IMR-90 (cell line): ENCODE data around the gene OAS1. TPM values are rescaled to one million over a fixed set of nuclear protein-coding genes. Genes with fewer than 3 reads are reported as not detected.

Source experiments
- ATAC-seq: fragments of 200-7000 bp; cut with Tn5 transposase; 2 replicates; pipeline ENCODE4 v1.9.1; 2020; ENCODE audit warnings: low read depth, mild to moderate bottlenecking, moderate library complexity
- BruUV-seq: library from RNA; stranded (reverse); fragments of 400-500 nt; replicated peaks from 2 replicates; lab custom pipeline; 2021; lab: Mats Ljungman, UMichigan
- CTCF ChIA-PET: fragments of 300-600 bp; formaldehyde crosslinking; extraction: SDS; loops from one replicate; lab custom pipeline; 2021; ENCODE audit warnings: antibody characterized with exemption; lab: Yijun Ruan, JAX
- POLR2A ChIA-PET: fragments of 300-600 bp; sonication (Branson Sonifier 250); formaldehyde crosslinking; loops from one replicate; lab custom pipeline; 2022; ENCODE audit warnings: antibody characterized with exemption; ENCODE audit not compliant: unreplicated experiment; lab: Charles Lee
- DNase-seq: peaks from one replicate; pipeline ENCODE4 v3.0.0; 2013
- H2AFZ ChIP-seq: replicated peaks from 2 replicates; pipeline ENCODE3; 2013; ENCODE audit warnings: low read length, mild to moderate bottlenecking; ENCODE audit not compliant: poor library complexity
- H2AK5ac ChIP-seq: 2 replicates; pipeline ENCODE4 v1.6.1; 2013; ENCODE audit warnings: low read depth, low read length, inconsistent platforms
- H2AK9ac ChIP-seq: replicated peaks from 2 replicates; pipeline ENCODE3; 2013; ENCODE audit warnings: mild to moderate bottlenecking, low read depth, low read length, moderate library complexity; ENCODE audit not compliant: poor library complexity
- H2BK120ac ChIP-seq: 2 replicates; pipeline ENCODE4 v1.6.1; 2013; ENCODE audit warnings: low read depth, low read length, inconsistent platforms
- H2BK15ac ChIP-seq: 3 replicates; pipeline ENCODE4 v1.6.1; 2013; ENCODE audit warnings: low read depth, low read length, inconsistent platforms
- H2BK20ac ChIP-seq: 2 replicates; pipeline ENCODE4 v1.6.1; 2013; ENCODE audit warnings: low read depth, mild to moderate bottlenecking, inconsistent platforms, low read length, moderate library complexity
- H2BK5ac ChIP-seq: 2 replicates; pipeline ENCODE4 v1.6.1; 2013; ENCODE audit warnings: mild to moderate bottlenecking, low read depth, low read length, inconsistent platforms; ENCODE audit not compliant: poor library complexity, severe bottlenecking
- H3K14ac ChIP-seq: replicated peaks from 2 replicates; pipeline ENCODE4 v1.6.1; 2013; ENCODE audit warnings: low read depth, low read length, inconsistent platforms
- H3K18ac ChIP-seq: 2 replicates; pipeline ENCODE4 v1.6.1; 2013; ENCODE audit warnings: low read depth, low read length, control low read depth
- H3K23ac ChIP-seq: 2 replicates; pipeline ENCODE4 v1.6.1; 2013; ENCODE audit warnings: low read depth, low read length, inconsistent platforms
- H3K27ac ChIP-seq: 2 replicates; pipeline ENCODE4 v1.5.1; 2013; ENCODE audit warnings: mild to moderate bottlenecking, control low read depth, low read length; ENCODE audit not compliant: insufficient read depth
- H3K27me3 ChIP-seq: 2 replicates; pipeline ENCODE4 v1.6.1; 2013; ENCODE audit warnings: low read length; ENCODE audit not compliant: control insufficient read depth, insufficient read depth
- H3K36me3 ChIP-seq: 2 replicates; pipeline ENCODE4 v1.6.1; 2013; ENCODE audit warnings: low read length, mixed read lengths; ENCODE audit not compliant: control insufficient read depth, insufficient read depth
- H3K4ac ChIP-seq: 2 replicates; pipeline ENCODE4 v1.6.1; 2013; ENCODE audit warnings: low read depth, low read length, inconsistent platforms
- H3K4me1 ChIP-seq: 2 replicates; pipeline ENCODE4 v1.6.1; 2013; ENCODE audit warnings: low read length, mixed read lengths; ENCODE audit not compliant: control insufficient read depth, insufficient read depth
- H3K4me2 ChIP-seq: 2 replicates; pipeline ENCODE4 v1.6.1; 2013; ENCODE audit warnings: low read depth, mild to moderate bottlenecking, control low read depth, low read length, moderate library complexity
- H3K4me3 ChIP-seq: 2 replicates; pipeline ENCODE4 v1.5.1; 2013; ENCODE audit warnings: low read depth, mild to moderate bottlenecking, control low read depth, low read length, moderate library complexity; ENCODE audit not compliant: insufficient read depth
- H3K56ac ChIP-seq: 2 replicates; pipeline ENCODE4 v1.6.1; 2013; ENCODE audit warnings: low read length, inconsistent platforms; ENCODE audit not compliant: insufficient read depth; ENCODE audit errors: extremely low read depth
- H3K79me1 ChIP-seq, 2 experiments: 2 replicates each; pipeline ENCODE4 v1.6.1; 2013; ENCODE audit warnings: low read length in 2 of 2, inconsistent platforms in 1 of 2, low read depth in 1 of 2
- H3K9ac ChIP-seq: 2 replicates; pipeline ENCODE4 v1.6.1; 2013; ENCODE audit warnings: low read depth, low read length, control low read depth
- H3K9me1 ChIP-seq: 2 replicates; pipeline ENCODE4 v1.6.1; 2013; ENCODE audit warnings: low read length, inconsistent platforms; ENCODE audit not compliant: insufficient read depth
- H3K9me3 ChIP-seq: 2 replicates; pipeline ENCODE4 v1.6.1; 2013; ENCODE audit warnings: low read length; ENCODE audit not compliant: control insufficient read depth, insufficient read depth
- H4K20me1 ChIP-seq: 2 replicates; pipeline ENCODE4 v1.6.1; 2013; ENCODE audit warnings: low read length, inconsistent platforms; ENCODE audit not compliant: insufficient read depth
- H4K5ac ChIP-seq: 2 replicates; pipeline ENCODE4 v1.6.1; 2013; ENCODE audit warnings: mild to moderate bottlenecking, low read depth, low read length, control low read depth
- H4K8ac ChIP-seq, 2 experiments: 2 replicates each; pipeline ENCODE4 v1.6.1; 2013; ENCODE audit warnings: low read depth in 2 of 2, low read length in 2 of 2, control low read depth in 1 of 2, inconsistent platforms in 1 of 2
- H4K91ac ChIP-seq: 2 replicates; pipeline ENCODE4 v1.6.1; 2013; ENCODE audit warnings: low read depth, low read length, inconsistent platforms; ENCODE audit not compliant: insufficient read depth
- BHLHE40 ChIP-seq: fragments of 150-350 bp; IDR thresholded peaks from 2 replicates; pipeline ENCODE4 v1.6.1; 2016; ENCODE audit warnings: mild to moderate bottlenecking, low read depth, low read length
- CTCF ChIP-seq: conservative IDR thresholded peaks from 2 replicates; pipeline ENCODE4 v1.5.1; 2012; ENCODE audit warnings: mild to moderate bottlenecking, low read depth, low read length, improper control_type of control experiment
- FOS ChIP-seq: fragments of 150-350 bp; IDR thresholded peaks from 2 replicates; pipeline ENCODE4 v1.6.1; 2016; ENCODE audit warnings: low read depth, low read length
- MAFK ChIP-seq: IDR thresholded peaks from 2 replicates; pipeline ENCODE4 v1.6.1; 2012; ENCODE audit warnings: low read depth, low read length, improper control_type of control experiment
- MAZ ChIP-seq: IDR thresholded peaks from 2 replicates; pipeline ENCODE4 v1.6.1; 2012; ENCODE audit warnings: low read depth, mild to moderate bottlenecking, low read length, improper control_type of control experiment, moderate library complexity, borderline replicate concordance
- NFE2L2 ChIP-seq: fragments of 150-350 bp; IDR thresholded peaks from 2 replicates; pipeline ENCODE4 v1.6.1; 2016; ENCODE audit warnings: low read depth, mild to moderate bottlenecking, low read length
- RAD21 ChIP-seq: IDR thresholded peaks from 2 replicates; pipeline ENCODE4 v1.6.1; 2012; ENCODE audit warnings: low read length, improper control_type of control experiment
- WGBS, 2 experiments: methylation state at CpG; one replicate each; pipeline versions ENCODE4 v1.1.5 to v1.1.7; 2013; ENCODE audit warnings: missing lambda C conversion rate in 2 of 2; ENCODE audit not compliant: insufficient read length in 1 of 2; ENCODE audit errors: extremely low coverage in 2 of 2; 5-methylcytosine and 5-hydroxymethylcytosine counted together
- dilution Hi-C: fragments of 300-500 bp; cut with HindIII; formaldehyde crosslinking; loops from one replicate; pipeline ENCODE4 v1.14.3; 2018; ENCODE audit warnings: low sequenced_read_pairs; ENCODE audit not compliant: unreplicated experiment
- in situ Hi-C: fragments of 300-500 bp; cut with MboI; formaldehyde crosslinking; loops from 3 replicates; pipeline ENCODE4 v1.14.3; 2019; ENCODE audit warnings: low sequenced_read_pairs, inconsistent platforms, mixed read lengths
- intact Hi-C: fragments of 100-400 bp; cut with micrococcal nuclease; formaldehyde crosslinking; loops from 2 replicates; pipeline ENCODE4 v1.10.0; 2022
- polyA plus RNA-seq, 3 experiments: library from polyadenylated mRNA; depleted of rRNA; stranded (reverse); fragments of >200 nt; gene quantifications; 2 replicates each; pipeline ENCODE4 v1.2.3, GENCODE V29; 2012; ENCODE audit warnings: low replicate concordance in 1 of 3
- total RNA-seq: library from RNA; depleted of rRNA; stranded (reverse); fragments of >200 nt; gene quantifications from 2 replicates; pipeline ENCODE4 v1.2.3, GENCODE V29; 2012

Gene OAS1
- total and polyA plus RNA-seq, 2 of the 4 experiments (the other 2 are of a cell fraction): not detected

- Histone ChIP-seq H3K23ac (no peak overlapping the region), H3K27ac (no peak overlapping the region), H3K18ac (no peak overlapping the region), H4K91ac (no peak overlapping the region), H3K79me1 (no peaks in the 10 kb centered on the region), H2AK5ac (no peak overlapping the region), H3K4me3 (no peak overlapping the region), H4K8ac (no peak overlapping the region), H4K5ac (no peak overlapping the region), H3K36me3 (no peaks in the 10 kb centered on the region), H3K56ac (no peak overlapping the region), H3K14ac (no peak overlapping the region), H2BK120ac (no peak overlapping the region), H3K4me1 (no peaks in the 10 kb centered on the region), H2BK5ac (no peak overlapping the region), H4K20me1 (no peaks in the 10 kb centered on the region), H3K27me3 (no peaks in the 10 kb centered on the region), H3K9me1 (0 out of 2 replicates have a peak, but pooled peaks cover 3% of the 10 kb centered on the region), H3K9me3 (no peaks in the 10 kb centered on the region), H3K9ac (no peak overlapping the region), H2BK15ac (no peak overlapping the region), H2AK9ac (no peak overlapping the region), H3K4me2 (no peak overlapping the region), H2BK20ac (no peak overlapping the region), H2AFZ (no peak overlapping the region), H3K4ac (no peak overlapping the region)
- intact Hi-C loops: no loop called here
- dilution Hi-C loops: no loop called here
- POLR2A ChIA-PET: no interaction called here
- no TSS peak for BruUV-seq
- ATAC-seq (no peak), DNase-seq (no peak)
- TF ChIP-seq MAZ: no peak
- TF ChIP-seq CTCF: no peak
- no peak for TF ChIP-seq NFE2L2
- TF ChIP-seq RAD21: no peak
- TF ChIP-seq MAFK: no peak
- TF ChIP-seq BHLHE40: no peak
- no peak for TF ChIP-seq FOS
- 88% methylated on average over 2 of the region's 5 CpGs; no CpG with 5 or more reads in 1 of the 2 experiments for WGBS, 2 experiments
- in situ Hi-C loops: no loop called here
- CTCF ChIA-PET: no interaction called here
These were observed 41.0 kb downstream of the OAS1 start for GRCh38 chr12:112947761-112948160.
